ENCODE measurements around the gene EIF4A2.

GRCh38 chr3:186760897-186761447 is 22.4 kb upstream of the EIF4A2 start:
- TF ChIP-seq CTCF (conservative IDR thresholded peaks at IDR 0.05; ENCODE audit: low read depth, low read length): no peak
- no peak for TF ChIP-seq EZH2 (IDR thresholded peaks at IDR 0.05; ENCODE audit: borderline replicate concordance, low read depth, low read length, poor library complexity, severe bottlenecking)
